H9 (cell line): ENCODE data around the gene MINPP1. TPM values are rescaled to one million over a fixed set of nuclear protein-coding genes. Genes with fewer than 3 reads are reported as not detected.

ENCODE experiments used
- DNase-seq: peaks from one replicate; pipeline ENCODE4 v3.0.0-alpha.2; 2017
- H2AFZ ChIP-seq: one replicate; pipeline ENCODE4 v1.6.1; 2013; ENCODE audit warnings: mild to moderate bottlenecking, low read length, control low read depth, moderate library complexity
- H2AK5ac ChIP-seq: 2 replicates; pipeline ENCODE4 v1.6.1; 2013; ENCODE audit warnings: low read length, control low read depth, mixed read lengths; ENCODE audit not compliant: insufficient read length
- H2BK120ac ChIP-seq: one replicate; pipeline ENCODE4 v1.6.1; 2013; ENCODE audit warnings: low read depth, mild to moderate bottlenecking, low read length, control low read depth, inconsistent platforms; ENCODE audit not compliant: poor library complexity, severe bottlenecking
- H2BK12ac ChIP-seq: 2 replicates; pipeline ENCODE4 v1.6.1; 2013; ENCODE audit warnings: low read length, control low read depth, mixed read lengths, low read depth; ENCODE audit not compliant: insufficient read length
- H2BK15ac ChIP-seq: 2 replicates; pipeline ENCODE4 v1.6.1; 2013; ENCODE audit warnings: low read depth, low read length, control low read depth
- H2BK20ac ChIP-seq: one replicate; pipeline ENCODE4 v1.6.1; 2013; ENCODE audit warnings: low read depth, mild to moderate bottlenecking, low read length, control low read depth, inconsistent platforms; ENCODE audit not compliant: poor library complexity, severe bottlenecking
- H2BK5ac ChIP-seq: 2 replicates; pipeline ENCODE4 v1.6.1; 2013; ENCODE audit warnings: low read length, control low read depth, mixed read lengths; ENCODE audit not compliant: insufficient read length
- H3K14ac ChIP-seq: 2 replicates; pipeline ENCODE4 v1.6.1; 2013; ENCODE audit warnings: low read length, control low read depth; ENCODE audit not compliant: insufficient read depth
- H3K18ac ChIP-seq: 2 replicates; pipeline ENCODE4 v1.6.1; 2013; ENCODE audit warnings: low read depth, mild to moderate bottlenecking, mixed read lengths, low read length, control low read depth; ENCODE audit not compliant: insufficient read length
- H3K23ac ChIP-seq: 2 replicates; pipeline ENCODE4 v1.6.1; 2013; ENCODE audit warnings: low read length, control low read depth, mixed read lengths, low read depth; ENCODE audit not compliant: insufficient read length
- H3K23me2 ChIP-seq: 2 replicates; pipeline ENCODE4 v1.6.1; 2013; ENCODE audit warnings: low read depth, mild to moderate bottlenecking, mixed read lengths, low read length, control low read depth; ENCODE audit not compliant: insufficient read length, poor library complexity, severe bottlenecking
- H3K27ac ChIP-seq: 2 replicates; pipeline ENCODE4 v1.5.1; 2013; ENCODE audit warnings: low read length, control low read depth, mixed read lengths, low read depth; ENCODE audit not compliant: insufficient read length
- H3K27me3 ChIP-seq: 2 replicates; pipeline ENCODE4 v1.6.1; 2013; ENCODE audit warnings: low read length, control low read depth, inconsistent platforms; ENCODE audit not compliant: insufficient read depth
- H3K4ac ChIP-seq: 2 replicates; pipeline ENCODE4 v1.6.1; 2013; ENCODE audit warnings: low read depth, mild to moderate bottlenecking, control low read depth, inconsistent platforms, low read length, moderate library complexity
- H3K4me1 ChIP-seq: 2 replicates; pipeline ENCODE4 v1.6.1; 2013; ENCODE audit warnings: low read length, control low read depth, inconsistent platforms; ENCODE audit not compliant: insufficient read depth
- H3K4me2 ChIP-seq: 2 replicates; pipeline ENCODE4 v1.6.1; 2013; ENCODE audit warnings: low read length, control low read depth, mixed read lengths; ENCODE audit not compliant: insufficient read length, insufficient read depth
- H3K56ac ChIP-seq: 2 replicates; pipeline ENCODE4 v1.6.1; 2013; ENCODE audit warnings: low read depth, mild to moderate bottlenecking, mixed read lengths, low read length, control low read depth; ENCODE audit not compliant: insufficient read length
- H3K79me1 ChIP-seq: 2 replicates; pipeline ENCODE4 v1.6.1; 2013; ENCODE audit warnings: low read depth, mild to moderate bottlenecking, moderate library complexity, low read length, control low read depth, inconsistent platforms; ENCODE audit not compliant: insufficient read depth, poor library complexity, severe bottlenecking
- H3K79me2 ChIP-seq: 2 replicates; pipeline ENCODE4 v1.6.1; 2013; ENCODE audit warnings: low read length, control low read depth, inconsistent platforms; ENCODE audit not compliant: insufficient read depth
- H3K9ac ChIP-seq: 2 replicates; pipeline ENCODE4 v1.6.1; 2013; ENCODE audit warnings: low read length, control low read depth, mixed read lengths; ENCODE audit not compliant: insufficient read length; ENCODE audit errors: extremely low read depth
- H3K9me3 ChIP-seq: one replicate; pipeline ENCODE4 v1.6.1; 2013; ENCODE audit warnings: low read depth, low read length, inconsistent platforms; ENCODE audit not compliant: control insufficient read depth
- H3T11ph ChIP-seq: one replicate; pipeline ENCODE4 v1.6.1; 2013; ENCODE audit warnings: mild to moderate bottlenecking, low read length, control low read depth, inconsistent platforms
- H4K20me1 ChIP-seq: one replicate; pipeline ENCODE4 v1.6.1; 2013; ENCODE audit not compliant: control insufficient read depth, insufficient read length, insufficient read depth
- H4K5ac ChIP-seq: 2 replicates; pipeline ENCODE4 v1.6.1; 2013; ENCODE audit warnings: low read depth, mild to moderate bottlenecking, mixed read lengths, low read length, control low read depth; ENCODE audit not compliant: insufficient read length
- H4K8ac ChIP-seq: replicated peaks from 2 replicates; pipeline ENCODE4 v1.6.1; 2013; ENCODE audit warnings: low read length, control low read depth, mixed read lengths, low read depth; ENCODE audit not compliant: insufficient read length
- H4K91ac ChIP-seq: 2 replicates; pipeline ENCODE4 v1.6.1; 2013; ENCODE audit warnings: low read depth, mild to moderate bottlenecking, moderate library complexity, mixed read lengths, low read length, control low read depth; ENCODE audit not compliant: insufficient read length
- H3K27ac Mint-ChIP-seq, 3 experiments: 2 replicates in 2 of 3; 3 replicates in 1 of 3; pipeline ENCODE4 v1.8.0; 2020 to 2021; ENCODE audit warnings: mixed read lengths in 3 of 3, mild to moderate bottlenecking in 1 of 3, moderate library complexity in 1 of 3
- H3K27me3 Mint-ChIP-seq: 2 replicates; pipeline ENCODE4 v1.8.0; 2021; ENCODE audit warnings: low read depth, mild to moderate bottlenecking, moderate library complexity, mixed read lengths
- H3K36me3 Mint-ChIP-seq, 3 experiments: 2 replicates in 2 of 3; 3 replicates in 1 of 3; pipeline ENCODE4 v1.8.0; 2020 to 2021; ENCODE audit warnings: low read depth in 3 of 3, mixed read lengths in 3 of 3; ENCODE audit not compliant: insufficient read depth in 1 of 3
- H3K4me1 Mint-ChIP-seq, 2 experiments: 2 replicates each; pipeline ENCODE4 v1.8.0; 2020; ENCODE audit warnings: mixed read lengths in 2 of 2
- H3K4me3 Mint-ChIP-seq, 2 experiments: 2 replicates in 1 of 2; 3 replicates in 1 of 2; pipeline ENCODE4 v1.8.0; 2020 to 2021; ENCODE audit warnings: mild to moderate bottlenecking in 2 of 2, mixed read lengths in 2 of 2, moderate library complexity in 1 of 2
- H3K9me3 Mint-ChIP-seq, 2 experiments: 2 replicates in 1 of 2; 3 replicates in 1 of 2; pipeline ENCODE4 v1.8.0; 2020; ENCODE audit warnings: mild to moderate bottlenecking in 2 of 2, mixed read lengths in 2 of 2, moderate library complexity in 1 of 2
- CTCF ChIP-seq: fragments of 200-600 bp; sonication (generic); conservative IDR thresholded peaks from 3 replicates; pipeline ENCODE4 v1.8.0; 2021; ENCODE audit warnings: antibody characterized with exemption, mild to moderate bottlenecking
- WGBS: extraction: QIAGEN DNeasy Blood & Tissue Kit; methylation state at CpG from one replicate; pipeline ENCODE4 v1.1.7; 2013; ENCODE audit warnings: missing lambda C conversion rate, low lambda C conversion rate, mixed read lengths; ENCODE audit not compliant: insufficient read length; ENCODE audit errors: extremely low coverage; 5-methylcytosine and 5-hydroxymethylcytosine counted together
- total RNA-seq: library from RNA; stranded (reverse); gene quantifications from 2 replicates; pipeline ENCODE4 v1.2.1, GENCODE V29; 2021

The MINPP1 gene
- total RNA-seq, 1 experiment from 2014 or later: 30.3 TPM

GRCh38 chr10:87547734-87548311 lies 43.1 kb downstream of the MINPP1 start:
- Histone ChIP-seq H3K56ac (no peak overlapping the region), H3K14ac (no peak overlapping the region), H4K91ac (no peak overlapping the region), H2BK5ac (no peak overlapping the region), H3K4me2 (no peak overlapping the region), H3K4ac (no peak overlapping the region), H2BK20ac (no peak overlapping the region), H3K4me1 (peaks cover 7% of the 10 kb centered on the region; the same call in 1 of the 2 replicates), H2BK15ac (no peak overlapping the region), H2BK120ac (no peak overlapping the region), H4K5ac (no peak overlapping the region), H3K18ac (no peak overlapping the region), H3K79me1 (no peaks in the 10 kb centered on the region), H4K20me1 (no peaks in the 10 kb centered on the region), H3K27ac (no peak overlapping the region), H3K27me3 (no peaks in the 10 kb centered on the region), H3K23me2 (no peaks in the 10 kb centered on the region), H3T11ph (no peak overlapping the region), H2AK5ac (no peak overlapping the region), H3K9me3 (peaks cover 11% of the 10 kb centered on the region), H2BK12ac (no peak overlapping the region), H3K23ac (no peak overlapping the region), H2AFZ (no peak overlapping the region), H3K9ac (no peak overlapping the region), H4K8ac (no peak overlapping the region), H3K79me2 (no peaks in the 10 kb centered on the region)
- no CpG with 5 or more reads among the region's 3 CpGs for WGBS
- DNase-seq: no peak
- Mint-ChIP-seq H3K4me3 (no peak overlapping the region), H3K27me3 (no peaks in the 10 kb centered on the region), H3K4me1 (peaks cover 28 to 31% of the 10 kb centered on the region in 2 experiments), H3K36me3 (peaks cover 31 to 36% (median 36%) of the 10 kb centered on the region in 3 experiments), H3K27ac (peak overlapping the region in 2 of 3 experiments; percentile 23 to 68; a peak in 2 of 7 replicates), H3K9me3 (peaks cover 5 to 9% of the 10 kb centered on the region in 2 experiments)
- TF ChIP-seq CTCF: no peak
